ENCODE data around the gene RASGRF1. TPM values are rescaled to one million over a fixed set of nuclear protein-coding genes. Genes with fewer than 3 reads are reported as not detected.

RASGRF1 gene
- total and polyA plus RNA-seq, 9 donors: 0.23 to 9.5 (median 1.0) TPM; not detected in 1

DNA sequence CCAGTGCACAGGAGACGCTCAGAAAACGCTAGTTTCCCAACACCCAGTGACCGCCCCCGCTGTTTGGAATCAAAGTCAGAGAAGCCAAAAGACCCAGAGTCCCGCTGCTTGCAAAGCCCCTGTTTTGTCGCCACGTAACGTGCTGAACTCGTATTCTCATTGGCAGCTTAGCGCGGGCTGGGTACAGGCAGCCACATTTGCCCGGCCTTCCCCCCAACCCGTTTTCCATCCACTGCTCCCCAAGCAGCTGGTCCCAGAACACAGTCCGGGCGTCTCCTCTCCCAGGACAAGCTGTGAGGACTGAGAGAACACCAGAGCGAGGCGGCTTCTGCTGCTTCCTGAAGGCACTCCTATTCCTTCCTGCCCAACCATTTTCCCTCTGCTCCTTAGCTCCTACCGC, 54.8 kb downstream of the RASGRF1 start:
- Histone ChIP-seq H3K27me3 (no peaks in the 10 kb centered on the region), H3K27ac (no peak overlapping the region), H3K36me3 (no peaks in the 10 kb centered on the region), H3K4me3 (no peak overlapping the region), H3K9me3 (no peaks in the 10 kb centered on the region), H3K4me1 (ENCODE audit: insufficient read depth) (no peaks in the 10 kb centered on the region)
- WGBS, 3 donors: 38 to 67% (median 53%) methylated on average over 18 of the region's 18 CpGs
- TF ChIP-seq POLR2A (IDR thresholded peaks at IDR 0.05) (no peak), EP300 (IDR thresholded peaks at IDR 0.05) (no peak)
- TF ChIP-seq, protein P1, sequence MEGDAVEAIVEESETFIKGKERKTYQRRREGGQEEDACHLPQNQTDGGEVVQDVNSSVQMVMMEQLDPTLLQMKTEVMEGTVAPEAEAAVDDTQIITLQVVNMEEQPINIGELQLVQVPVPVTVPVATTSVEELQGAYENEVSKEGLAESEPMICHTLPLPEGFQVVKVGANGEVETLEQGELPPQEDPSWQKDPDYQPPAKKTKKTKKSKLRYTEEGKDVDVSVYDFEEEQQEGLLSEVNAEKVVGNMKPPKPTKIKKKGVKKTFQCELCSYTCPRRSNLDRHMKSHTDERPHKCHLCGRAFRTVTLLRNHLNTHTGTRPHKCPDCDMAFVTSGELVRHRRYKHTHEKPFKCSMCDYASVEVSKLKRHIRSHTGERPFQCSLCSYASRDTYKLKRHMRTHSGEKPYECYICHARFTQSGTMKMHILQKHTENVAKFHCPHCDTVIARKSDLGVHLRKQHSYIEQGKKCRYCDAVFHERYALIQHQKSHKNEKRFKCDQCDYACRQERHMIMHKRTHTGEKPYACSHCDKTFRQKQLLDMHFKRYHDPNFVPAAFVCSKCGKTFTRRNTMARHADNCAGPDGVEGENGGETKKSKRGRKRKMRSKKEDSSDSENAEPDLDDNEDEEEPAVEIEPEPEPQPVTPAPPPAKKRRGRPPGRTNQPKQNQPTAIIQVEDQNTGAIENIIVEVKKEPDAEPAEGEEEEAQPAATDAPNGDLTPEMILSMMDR (IDR thresholded peaks at IDR 0.05): no peak
- DNase-seq: no peak
- intact Hi-C loops (cut with DNase I): loop anchor here in 2 of 4 donors (10.0 kb wide), 2 partner anchors 149 to 159 kb away; no protein-coding TSS in a partner anchor

DNA sequence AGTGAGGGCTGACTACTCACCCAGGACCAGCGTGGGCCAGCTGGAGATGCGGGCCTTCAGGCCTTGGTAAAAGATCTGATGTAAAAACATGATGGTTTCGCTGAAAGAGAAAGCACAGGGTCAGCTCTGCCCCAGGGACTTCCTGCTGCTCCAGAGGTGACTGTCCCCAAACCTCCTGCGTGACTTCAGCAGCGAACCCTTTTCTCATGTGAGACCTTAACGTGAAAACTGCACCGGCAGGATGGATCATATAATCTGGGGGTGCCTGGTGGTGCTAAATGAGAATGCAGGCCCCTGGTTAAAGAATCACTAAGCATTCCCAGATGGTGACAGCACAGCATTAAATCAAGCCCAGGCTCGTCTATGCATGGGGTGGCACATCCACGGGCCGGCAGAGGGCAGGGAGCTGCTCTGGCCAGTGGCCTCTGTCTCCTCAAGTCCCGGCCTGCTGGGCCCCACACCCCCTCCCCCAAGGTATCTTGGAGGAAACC, 55.4 kb downstream of the RASGRF1 start:
- Histone ChIP-seq H3K27me3 (no peaks in the 10 kb centered on the region), H3K36me3 (no peaks in the 10 kb centered on the region), H3K27ac (no peak overlapping the region), H3K4me3 (no peak overlapping the region), H3K4me1 (ENCODE audit: insufficient read depth) (no peaks in the 10 kb centered on the region), H3K9me3 (no peaks in the 10 kb centered on the region)
- TF ChIP-seq, protein P1 (IDR thresholded peaks at IDR 0.05): no peak
- TF ChIP-seq POLR2A (IDR thresholded peaks at IDR 0.05) (no peak), EP300 (IDR thresholded peaks at IDR 0.05) (no peak)
- intact Hi-C loops (cut with DNase I): loop anchor here in 2 of 4 donors (10.0 kb wide), 2 partner anchors 150 to 160 kb away; no protein-coding TSS in a partner anchor
- 62 to 64% (median 64%) methylated on average over 11 of the region's 11 CpGs for WGBS, 3 donors
- no peak for DNase-seq

DNA sequence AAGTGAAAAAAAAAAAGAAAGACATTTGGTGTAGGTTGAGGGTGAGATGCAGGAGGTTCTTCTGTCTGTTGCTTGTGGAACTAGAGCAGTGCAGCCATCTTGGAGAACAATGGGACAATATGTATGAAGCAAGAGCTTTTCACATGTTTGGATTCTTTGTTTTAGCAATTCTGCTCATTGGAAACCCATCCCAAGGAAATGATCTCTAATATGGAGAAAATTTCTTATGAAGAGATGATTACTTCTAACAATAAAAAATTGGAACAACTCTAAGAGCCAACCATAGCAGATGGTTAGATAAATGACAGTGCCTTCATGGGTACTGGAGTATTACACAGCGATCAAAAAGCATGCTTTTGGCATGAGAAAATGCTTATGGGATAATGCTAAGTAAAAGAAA, 56.3 kb downstream of the RASGRF1 start:
- no peaks in the 10 kb centered on the region for H3K36me3 ChIP-seq
- no peak overlapping the region for H3K4me3 ChIP-seq
- intact Hi-C loops (cut with DNase I): loop anchor here in 2 of 4 donors (10.0 kb wide), 2 partner anchors 151 to 161 kb away; no protein-coding TSS in a partner anchor
- DNase-seq: no peak
- WGBS, 3 donors: 93 to 98% (median 97%) methylated on average over 1 of the region's 1 CpG
- H3K27ac ChIP-seq: no peak overlapping the region
- TF ChIP-seq, protein P1 (IDR thresholded peaks at IDR 0.05): no peak
- TF ChIP-seq POLR2A (IDR thresholded peaks at IDR 0.05) (no peak), EP300 (IDR thresholded peaks at IDR 0.05) (no peak)
- H3K4me1 ChIP-seq (ENCODE audit: insufficient read depth): no peaks in the 10 kb centered on the region
- H3K27me3 ChIP-seq: no peaks in the 10 kb centered on the region
- H3K9me3 ChIP-seq: no peaks in the 10 kb centered on the region

GRCh38 chr15:79032656-79033055, 57.9 kb downstream of the RASGRF1 start:
- H3K4me3 ChIP-seq: no peak overlapping the region
- H3K36me3 ChIP-seq: no peaks in the 10 kb centered on the region
- H3K27me3 ChIP-seq: no peaks in the 10 kb centered on the region
- H3K27ac ChIP-seq: no peak overlapping the region
- intact Hi-C loops (cut with DNase I): loop anchor here in 2 of 4 donors (10.0 kb wide), 2 partner anchors 152 to 162 kb away; no protein-coding TSS in a partner anchor
- DNase-seq: no peak
- no peak for TF ChIP-seq POLR2A (IDR thresholded peaks at IDR 0.05)
- H3K9me3 ChIP-seq: no peaks in the 10 kb centered on the region
- WGBS, 3 donors: 63 to 69% (median 66%) methylated on average over 6 of the region's 6 CpGs
- H3K4me1 ChIP-seq (ENCODE audit: insufficient read depth): no peaks in the 10 kb centered on the region

DNA sequence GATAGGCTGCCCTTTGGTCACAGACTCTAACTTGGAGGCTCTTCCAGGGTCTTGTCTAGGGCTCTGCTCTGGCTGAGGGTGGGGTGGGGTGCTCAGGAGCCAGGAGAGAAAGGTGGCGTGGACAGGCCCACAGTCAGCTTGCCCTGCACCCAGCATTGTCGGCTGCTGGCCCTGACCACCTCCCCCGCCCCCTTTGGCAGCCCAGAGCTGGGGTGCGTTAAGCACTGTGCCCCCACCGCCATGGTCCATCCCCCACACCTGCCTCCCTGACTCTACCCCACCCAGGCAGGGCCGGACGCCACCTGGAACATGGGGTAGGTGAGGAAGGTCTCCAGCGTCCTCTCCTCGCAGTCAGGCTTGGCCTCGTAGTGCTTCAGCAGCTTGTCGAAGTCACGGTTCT, 58.8 kb downstream of the RASGRF1 start:
- Histone ChIP-seq H3K4me3 (no peak overlapping the region), H3K9me3 (no peaks in the 10 kb centered on the region), H3K36me3 (no peaks in the 10 kb centered on the region), H3K27ac (no peak overlapping the region), H3K27me3 (no peaks in the 10 kb centered on the region), H3K4me1 (ENCODE audit: insufficient read depth) (no peaks in the 10 kb centered on the region)
- TF ChIP-seq EP300 (IDR thresholded peaks at IDR 0.05) (no peak), POLR2A (IDR thresholded peaks at IDR 0.05) (no peak)
- TF ChIP-seq, protein P1 (IDR thresholded peaks at IDR 0.05): no peak
- 88 to 92% (median 89%) methylated on average over 11 to 12 of the region's 12 CpGs for WGBS, 3 donors
- intact Hi-C loops (cut with DNase I): loop anchor here in 2 of 4 donors (10.0 kb wide), 2 partner anchors 153 to 163 kb away; no protein-coding TSS in a partner anchor
- no peak for DNase-seq

Measured in ovary (tissue), 9 donors.